ENCODE measurements around the gene DDX50. TPM values are rescaled to one million over a fixed set of nuclear protein-coding genes. Genes with fewer than 3 reads are reported as not detected.

The DDX50 gene
- total and polyA plus RNA-seq, 2 donors (not counting 3 experiments of a cell fraction or from before 2014, with no cell fraction given), result 14.8 to 28.2 TPM

- no peak for TF ChIP-seq FOS (IDR thresholded peaks at IDR 0.05; ENCODE audit: borderline replicate concordance, insufficient read depth, low read length)
- TF ChIP-seq MAX (IDR thresholded peaks at IDR 0.05; ENCODE audit: insufficient read depth, insufficient read length), result no peak
- TF ChIP-seq POLR2A (IDR thresholded peaks at IDR 0.05; ENCODE audit: low read depth, low read length), result no peak
- TF ChIP-seq CTCF (IDR thresholded peaks at IDR 0.05; ENCODE audit: extremely low read depth in 1 of 2, insufficient read depth in 1 of 2, low read depth in 1 of 2, low read length in 2 of 2), result no peak
- TF ChIP-seq MYC (IDR thresholded peaks at IDR 0.05; ENCODE audit: low read depth, low read length), result no peak
- TF ChIP-seq EZH2 (IDR thresholded peaks at IDR 0.05; ENCODE audit: borderline replicate concordance, low read depth, low read length, severe bottlenecking), result no peak
- TF ChIP-seq JUN (IDR thresholded peaks at IDR 0.05; ENCODE audit: borderline replicate concordance, insufficient read depth, insufficient read length, low read depth), result no peak
- TF ChIP-seq POLR2AphosphoS5 (IDR thresholded peaks at IDR 0.05; ENCODE audit: insufficient read depth, low read depth, low read length), result no peak
- no peak for TF ChIP-seq GATA2 (IDR thresholded peaks at IDR 0.05; ENCODE audit: insufficient read depth, insufficient read length, low read depth, low read length)
- ChIA-PET POLR2A (no interaction called here), CTCF (interaction anchor here (1.5 kb wide), 1 partner anchor 10 kb away, joined by 5 read pairs; no protein-coding TSS in a partner anchor)
- dilution Hi-C loops (cut with MboI; ENCODE audit: extremely low pct_ligation_motif_present, low sequenced_read_pairs) (no loop called here), intact Hi-C loops (cut with micrococcal nuclease) (no loop called here)
- H3K9ac ChIP-seq (replicated peaks; ENCODE audit: extremely low read depth, insufficient read depth, low read length), result no peak overlapping the region
- H3K9me3 ChIP-seq (replicated peaks; ENCODE audit: control insufficient read depth, insufficient read depth, low read length), result no peaks in the 10 kb centered on the region
- no peaks in the 10 kb centered on the region for H3K4me1 ChIP-seq (ENCODE audit: control insufficient read depth, extremely low read depth, insufficient read depth, low read length)
- no TSS peak for BruUV-seq (replicated peaks)
- H3K36me3 ChIP-seq (ENCODE audit: control insufficient read depth in 2 of 2, extremely low read depth in 1 of 2, insufficient read depth in 2 of 2, low read length in 2 of 2), result no peaks in the 10 kb centered on the region
- H3K79me2 ChIP-seq (ENCODE audit: control insufficient read depth, insufficient read depth, low read length), result no peaks in the 10 kb centered on the region
- H3K4me2 ChIP-seq (ENCODE audit: insufficient read depth, low read length), result no peak overlapping the region
- H3K9me1 ChIP-seq (replicated peaks; ENCODE audit: control insufficient read depth, extremely low read depth, insufficient read depth, low read length), result no peaks in the 10 kb centered on the region
- DNase-seq (ENCODE audit: low read depth, low spot score) (no peak), FAIRE-seq (no peak)
- H3K27ac ChIP-seq (ENCODE audit: insufficient read depth, low read depth, low read length), result no peak overlapping the region
- H2AFZ ChIP-seq (ENCODE audit: low read depth, low read length), result no peak overlapping the region
- no peak overlapping the region for H3K4me3 ChIP-seq (replicated peaks in 1 of 3; ENCODE audit: insufficient read depth in 1 of 3, low read depth in 1 of 3, low read length in 3 of 3)
- H3K27me3 ChIP-seq (ENCODE audit: control insufficient read depth in 2 of 2, insufficient read depth in 2 of 2, low read length in 2 of 2), result peaks cover 7 to 8% of the 10 kb centered on the region in 2 experiments
- H4K20me1 ChIP-seq (replicated peaks; ENCODE audit: control insufficient read depth, extremely low read depth, insufficient read depth, low read length), result no peaks in the 10 kb centered on the region
Measured at GRCh38 chr10:68878496-68878895, 22.6 kb upstream of the DDX50 start.
